ENCODE measurements around the gene TAF11L4. TPM values are rescaled to one million over a fixed set of nuclear protein-coding genes. Genes with fewer than 3 reads are reported as not detected.
"Not testable (repeated sequence)": the region's sequence is repeated elsewhere in the genome, so short reads cannot be mapped to it uniquely, and the experiment has no call there.

Gene TAF11L4
- total RNA-seq = not detected

DNA sequence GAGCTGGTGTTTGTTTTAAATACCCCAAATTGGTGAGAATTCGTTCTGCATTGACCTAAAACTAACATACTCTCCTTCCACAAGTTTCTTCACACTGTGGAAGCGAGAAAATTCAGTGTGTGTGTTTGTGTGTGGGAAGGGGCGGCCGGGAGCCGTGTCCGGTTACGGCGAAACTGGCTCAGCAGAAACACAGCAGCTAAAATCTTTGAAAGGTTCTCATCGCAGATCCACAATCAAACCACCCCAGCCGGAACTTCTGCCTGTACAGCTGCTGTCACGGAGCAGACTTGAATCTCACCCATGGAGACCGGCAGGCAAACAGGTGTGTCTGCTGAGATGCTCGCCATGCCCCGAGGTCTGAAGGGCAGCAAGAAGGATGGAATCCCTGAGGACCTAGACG is at the start of gene TAF11L4:
Gene TAF11L4 (plus strand): TSS at position 301 of the 400 bp plus-strand sequence.
- not testable (repeated sequence) for H3K27me3 Mint-ChIP-seq; H3K36me3 Mint-ChIP-seq (ENCODE audit: low read depth); H3K4me1 Mint-ChIP-seq; H3K4me3 Mint-ChIP-seq; ATAC-seq (replicated peaks); H3K9me3 Mint-ChIP-seq; H3K27ac Mint-ChIP-seq

GRCh38 chr5:17475064-17475463 is 46.5 kb upstream of the TAF11L4 start:
- ATAC-seq (replicated peaks); H3K27me3 Mint-ChIP-seq; H3K27ac Mint-ChIP-seq; H3K4me1 Mint-ChIP-seq; H3K4me3 Mint-ChIP-seq; H3K36me3 Mint-ChIP-seq (ENCODE audit: low read depth); H3K9me3 Mint-ChIP-seq: not testable (repeated sequence)

DNA sequence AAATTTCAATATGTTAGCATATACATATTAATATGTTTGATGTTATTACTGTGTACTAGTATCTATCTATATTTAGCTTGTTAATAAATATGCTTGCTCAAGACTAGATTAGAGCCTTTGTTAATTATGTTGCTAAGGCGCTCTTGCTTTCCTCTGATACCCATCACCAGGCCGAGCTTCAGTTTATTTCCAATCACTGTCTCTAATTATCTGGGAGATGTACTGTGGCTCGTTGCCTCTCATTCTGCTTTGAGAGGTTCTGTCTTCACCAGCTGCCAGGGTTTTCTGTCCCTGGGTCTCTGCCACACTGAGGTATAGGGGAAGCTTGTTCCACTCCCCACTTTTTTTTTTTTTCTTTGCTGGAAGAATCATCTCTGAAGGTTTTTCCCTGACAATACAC is 44.6 kb upstream of the TAF11L4 start:
- Mint-ChIP-seq H3K27me3 (no peaks in the 10 kb centered on the region), H3K4me3 (no peak overlapping the region), H3K27ac (no peak overlapping the region), H3K36me3 (ENCODE audit: low read depth) (no peaks in the 10 kb centered on the region), H3K9me3 (no peaks in the 10 kb centered on the region), H3K4me1 (no peaks in the 10 kb centered on the region)
- ATAC-seq (replicated peaks) = no peak

DNA sequence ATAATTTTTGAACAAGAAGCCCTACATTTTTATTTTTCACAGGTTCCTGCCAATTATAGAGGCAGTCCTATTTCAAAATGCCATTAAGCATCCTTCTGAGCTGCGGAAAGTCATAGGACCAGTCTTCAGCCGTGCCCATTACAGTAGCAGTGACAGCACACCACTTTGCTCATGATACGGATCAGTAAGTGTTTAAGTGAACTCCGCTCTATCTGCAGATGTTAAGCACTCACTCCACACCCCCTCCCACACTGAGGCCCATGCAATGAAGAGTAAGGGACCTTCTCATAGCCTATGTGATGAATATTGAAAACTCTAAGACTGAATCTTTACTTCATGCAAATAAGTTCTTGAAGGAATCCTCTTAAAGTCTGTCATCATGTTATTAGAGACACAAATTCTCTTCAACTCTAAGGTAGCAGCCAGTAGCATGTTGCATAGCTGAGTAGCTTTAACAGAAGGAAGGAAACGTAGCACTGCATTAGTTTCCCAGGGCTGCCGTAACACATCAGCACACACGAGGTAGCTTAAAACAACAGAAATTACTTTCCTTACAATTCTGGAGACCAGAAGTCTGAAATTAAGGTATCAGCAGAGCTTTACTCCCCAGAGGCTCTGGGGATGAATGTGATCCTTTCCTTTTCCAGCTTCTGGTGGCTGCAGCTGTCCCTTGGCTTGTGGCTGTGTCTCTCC is 43.9 kb upstream of the TAF11L4 start:
- Mint-ChIP-seq H3K36me3 (ENCODE audit: low read depth) (no peaks in the 10 kb centered on the region), H3K4me1 (no peaks in the 10 kb centered on the region), H3K27ac (no peak overlapping the region), H3K4me3 (no peak overlapping the region), H3K9me3 (no peaks in the 10 kb centered on the region), H3K27me3 (no peaks in the 10 kb centered on the region)
- no peak for ATAC-seq (replicated peaks)

DNA sequence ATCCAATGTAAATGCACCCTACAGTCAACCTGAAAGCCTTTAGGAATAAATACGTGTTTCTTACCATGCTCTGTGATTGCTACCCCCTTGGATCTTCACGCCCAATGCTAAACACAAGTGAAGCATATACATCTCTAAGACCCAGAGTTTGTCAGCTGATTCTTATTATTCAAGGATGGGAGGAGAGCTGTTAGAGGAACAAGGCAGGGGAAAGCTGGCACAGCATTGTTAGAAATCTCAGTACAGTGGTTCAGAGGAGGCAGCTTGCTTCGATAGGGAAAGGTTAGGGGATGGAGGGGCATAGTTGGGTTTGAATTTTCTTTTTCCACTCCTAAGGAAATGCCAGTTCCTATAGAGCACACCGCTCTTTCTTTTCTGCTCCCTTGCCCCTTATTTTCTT is 40.2 kb upstream of the TAF11L4 start:
- no peaks in the 10 kb centered on the region for H3K4me1 Mint-ChIP-seq
- H3K27ac Mint-ChIP-seq = no peak overlapping the region
- no peaks in the 10 kb centered on the region for H3K27me3 Mint-ChIP-seq
- no peak overlapping the region for H3K4me3 Mint-ChIP-seq
- no peaks in the 10 kb centered on the region for H3K36me3 Mint-ChIP-seq (ENCODE audit: low read depth)
- no peak for ATAC-seq (replicated peaks)
- H3K9me3 Mint-ChIP-seq = no peaks in the 10 kb centered on the region

DNA sequence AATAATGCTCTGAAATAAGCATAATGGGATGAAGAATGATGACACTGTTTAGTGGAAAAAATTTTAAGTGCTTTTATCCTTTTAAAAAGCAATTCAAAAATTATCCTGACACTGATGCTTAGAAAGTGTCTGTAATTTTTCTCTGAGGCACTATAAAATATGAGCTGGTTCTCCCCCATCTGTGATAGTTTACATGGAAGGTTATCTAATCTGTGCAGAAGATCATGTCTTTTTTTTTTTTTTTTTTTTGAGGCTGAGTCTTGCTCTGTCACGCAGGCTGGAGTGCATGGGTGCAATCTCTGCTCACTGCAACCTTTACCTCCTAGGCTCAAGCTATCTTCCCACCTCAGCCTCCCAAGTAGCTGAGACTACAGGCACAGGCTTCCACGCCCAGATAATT is 38.8 kb upstream of the TAF11L4 start:
- no peak overlapping the region for H3K27ac Mint-ChIP-seq
- no peaks in the 10 kb centered on the region for H3K9me3 Mint-ChIP-seq
- H3K36me3 Mint-ChIP-seq (ENCODE audit: low read depth) = no peaks in the 10 kb centered on the region
- no peak overlapping the region for H3K4me3 Mint-ChIP-seq
- H3K4me1 Mint-ChIP-seq = no peaks in the 10 kb centered on the region
- no peaks in the 10 kb centered on the region for H3K27me3 Mint-ChIP-seq
- no peak for ATAC-seq (replicated peaks)

GRCh38 chr5:17486464-17487173 is 35.0 kb upstream of the TAF11L4 start:
- ATAC-seq (replicated peaks); H3K9me3 Mint-ChIP-seq; H3K4me1 Mint-ChIP-seq; H3K27me3 Mint-ChIP-seq; H3K27ac Mint-ChIP-seq; H3K36me3 Mint-ChIP-seq (ENCODE audit: low read depth); H3K4me3 Mint-ChIP-seq: not testable (repeated sequence)

DNA sequence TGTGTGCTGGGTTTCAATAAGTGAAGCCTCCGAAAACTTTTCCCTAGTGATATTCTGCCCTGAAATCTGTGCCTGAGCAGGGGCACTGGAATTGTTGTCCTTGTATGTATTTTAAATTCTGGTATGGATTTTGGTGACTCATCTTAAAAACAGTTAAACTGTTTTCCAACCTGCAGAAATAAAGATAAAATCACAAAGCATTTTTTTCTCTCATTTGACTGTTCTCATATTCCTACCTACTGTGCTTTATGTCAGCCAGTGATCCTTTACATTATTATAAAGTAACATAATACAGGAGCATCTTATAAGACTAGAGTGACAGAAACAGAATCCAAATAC is 34.5 kb upstream of the TAF11L4 start:
- no peak overlapping the region for H3K4me3 Mint-ChIP-seq
- no peak overlapping the region for H3K27ac Mint-ChIP-seq
- H3K9me3 Mint-ChIP-seq = no peaks in the 10 kb centered on the region
- no peak for ATAC-seq (replicated peaks)
- no peaks in the 10 kb centered on the region for H3K4me1 Mint-ChIP-seq
- H3K36me3 Mint-ChIP-seq (ENCODE audit: low read depth) = no peaks in the 10 kb centered on the region
- no peaks in the 10 kb centered on the region for H3K27me3 Mint-ChIP-seq

DNA sequence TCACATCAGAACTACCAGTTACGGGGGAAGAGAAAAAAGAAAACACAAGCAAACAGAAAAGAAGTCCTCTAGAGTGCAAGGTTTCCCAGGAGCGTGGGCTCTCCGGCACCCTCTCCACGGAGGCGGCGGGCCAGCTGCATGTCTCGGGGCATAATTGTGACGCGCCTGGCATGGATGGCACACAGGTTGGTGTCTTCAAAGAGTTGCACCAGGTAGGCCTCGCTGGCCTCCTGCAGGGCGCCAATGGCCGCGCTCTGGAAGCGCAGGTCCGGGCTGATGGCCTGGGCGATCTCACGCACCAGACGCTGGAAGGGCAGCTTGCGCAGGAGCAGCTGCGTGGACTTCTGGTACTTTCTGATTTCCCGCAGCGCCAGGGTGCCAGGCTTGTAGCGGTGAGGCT is 30.3 kb upstream of the TAF11L4 start:
- H3K4me1 Mint-ChIP-seq; H3K4me3 Mint-ChIP-seq; ATAC-seq (replicated peaks); H3K27me3 Mint-ChIP-seq; H3K36me3 Mint-ChIP-seq (ENCODE audit: low read depth); H3K9me3 Mint-ChIP-seq; H3K27ac Mint-ChIP-seq: not testable (repeated sequence)

DNA sequence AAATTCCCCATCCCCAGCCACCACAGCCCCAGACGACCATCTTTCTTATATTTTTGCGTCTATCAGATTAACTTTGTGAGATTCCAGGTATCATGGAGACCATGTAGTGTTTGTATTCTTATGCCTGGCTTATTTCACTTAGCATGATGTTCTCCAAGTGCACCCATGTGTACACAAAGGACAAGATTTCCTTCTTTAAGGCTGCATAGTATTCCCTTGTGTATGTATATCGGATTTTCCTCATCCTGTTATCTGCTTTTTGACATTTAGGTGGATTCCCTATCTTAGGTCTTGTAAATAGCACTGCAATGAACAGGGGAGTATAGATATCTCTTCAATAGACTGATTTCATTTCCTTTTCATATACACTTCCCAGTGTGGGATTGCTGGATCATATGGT is 28.8 kb upstream of the TAF11L4 start:
- ATAC-seq (replicated peaks) = no peak
- Mint-ChIP-seq H3K9me3 (no peaks in the 10 kb centered on the region), H3K27ac (no peak overlapping the region), H3K36me3 (ENCODE audit: low read depth) (no peaks in the 10 kb centered on the region), H3K4me1 (no peaks in the 10 kb centered on the region), H3K27me3 (no peaks in the 10 kb centered on the region), H3K4me3 (no peak overlapping the region)

- Mint-ChIP-seq H3K27me3 (peaks cover 3% of the 10 kb centered on the region), H3K4me3 (no peak overlapping the region), H3K27ac (no peak overlapping the region), H3K36me3 (ENCODE audit: low read depth) (no peaks in the 10 kb centered on the region), H3K9me3 (peaks cover 4% of the 10 kb centered on the region), H3K4me1 (no peaks in the 10 kb centered on the region)
- no peak for ATAC-seq (replicated peaks)
Measured at GRCh38 chr5:17497446-17497845, 24.2 kb upstream of the TAF11L4 start.

- H3K36me3 Mint-ChIP-seq (ENCODE audit: low read depth); H3K4me1 Mint-ChIP-seq; ATAC-seq (replicated peaks); H3K27ac Mint-ChIP-seq; H3K27me3 Mint-ChIP-seq; H3K9me3 Mint-ChIP-seq; H3K4me3 Mint-ChIP-seq: not testable (repeated sequence)
Measured at GRCh38 chr5:17497931-17498330, 23.7 kb upstream of the TAF11L4 start, which contains the start of gene TAF11L2. Gene TAF11L2, plus strand, starts transcription at chr5:17498231.

DNA sequence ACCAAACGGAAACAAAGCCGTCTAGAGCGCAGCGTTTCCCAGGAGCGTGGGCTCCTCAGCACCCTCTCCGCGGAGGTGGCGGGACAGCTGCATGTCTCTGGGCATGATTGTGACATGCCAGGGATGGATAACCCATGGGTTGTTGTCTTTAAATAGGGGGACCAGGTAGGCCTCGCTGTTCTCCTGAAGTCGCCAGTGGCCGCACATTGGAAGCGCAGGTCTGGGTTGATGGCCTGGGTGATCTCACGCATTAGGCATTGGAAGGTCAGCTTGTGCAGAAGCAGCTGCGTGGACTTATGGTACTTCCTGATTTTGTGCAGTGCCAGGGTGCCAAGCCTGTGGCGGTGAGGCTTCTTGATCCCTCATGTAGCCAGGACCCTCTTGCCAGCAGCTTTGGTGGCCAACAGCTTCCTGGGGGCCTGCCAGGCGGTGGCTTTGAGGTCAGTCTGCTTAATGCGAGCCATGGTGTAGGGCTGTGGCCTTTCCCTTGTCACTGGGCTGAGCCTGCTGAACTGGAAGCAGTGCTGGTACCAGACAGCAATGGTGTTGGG is 9.8 kb upstream of the TAF11L4 start:
- Mint-ChIP-seq H3K4me1 (no peaks in the 10 kb centered on the region), H3K9me3 (peaks cover 9% of the 10 kb centered on the region), H3K36me3 (ENCODE audit: low read depth) (no peaks in the 10 kb centered on the region), H3K27me3 (no peaks in the 10 kb centered on the region), H3K27ac (no peak overlapping the region), H3K4me3 (no peak overlapping the region)
- no peak for ATAC-seq (replicated peaks)

- H3K27ac Mint-ChIP-seq; H3K27me3 Mint-ChIP-seq; H3K4me3 Mint-ChIP-seq; H3K36me3 Mint-ChIP-seq (ENCODE audit: low read depth); ATAC-seq (replicated peaks); H3K4me1 Mint-ChIP-seq; H3K9me3 Mint-ChIP-seq: not testable (repeated sequence)
Measured at GRCh38 chr5:17517526-17517925, 4.1 kb upstream of the TAF11L4 start.

DNA sequence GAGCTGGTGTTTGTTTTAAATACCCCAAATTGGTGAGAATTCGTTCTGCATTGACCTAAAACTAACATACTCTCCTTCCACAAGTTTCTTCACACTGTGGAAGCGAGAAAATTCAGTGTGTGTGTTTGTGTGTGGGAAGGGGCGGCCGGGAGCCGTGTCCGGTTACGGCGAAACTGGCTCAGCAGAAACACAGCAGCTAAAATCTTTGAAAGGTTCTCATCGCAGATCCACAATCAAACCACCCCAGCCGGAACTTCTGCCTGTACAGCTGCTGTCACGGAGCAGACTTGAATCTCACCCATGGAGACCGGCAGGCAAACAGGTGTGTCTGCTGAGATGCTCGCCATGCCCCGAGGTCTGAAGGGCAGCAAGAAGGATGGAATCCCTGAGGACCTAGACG is 3.5 kb upstream of the TAF11L4 start, which contains the start of gene TAF11L3:
Gene TAF11L3 (plus strand): TSS at position 301 of the 400 bp plus-strand sequence.
- H3K9me3 Mint-ChIP-seq; H3K36me3 Mint-ChIP-seq (ENCODE audit: low read depth); H3K4me3 Mint-ChIP-seq; H3K27ac Mint-ChIP-seq; ATAC-seq (replicated peaks); H3K27me3 Mint-ChIP-seq; H3K4me1 Mint-ChIP-seq: not testable (repeated sequence)

Measured in activated T-helper 17 cell treated with anti-CD3 and anti-CD28 coated beads, Interleukin-2, amount 50 U/mL, for 72 hours (primary cell).